SK-N-SH (cell line): ENCODE data around the gene CPLX3. TPM values are rescaled to one million over a fixed set of nuclear protein-coding genes. Genes with fewer than 3 reads are reported as not detected.
A peak's percentile ranks its signal among the peaks of the same experiment; 100 is the strongest.

Source experiments
- CTCF ChIA-PET: fragments of 300-600, 350-600 bp; formaldehyde crosslinking; extraction: SDS; loops from one replicate; lab custom pipeline; 2021; lab: Yijun Ruan, JAX
- POLR2A ChIA-PET: fragments of 350-600 bp; sonication (Branson Sonifier 250); formaldehyde crosslinking; extraction: SDS; loops from one replicate; lab custom pipeline; 2020; ENCODE audit warnings: antibody characterized with exemption, inconsistent platforms; lab: Yijun Ruan, JAX
- DNase-seq: peaks from one replicate; pipeline ENCODE4 v3.0.0; 2012
- H2AFZ ChIP-seq: fragments of 200-600 bp; sonication (generic); 2 replicates; pipeline ENCODE4 v1.8.1; 2016; ENCODE audit warnings: antibody characterized with exemption, mild to moderate bottlenecking, low read depth
- H3F3A ChIP-seq: fragments of 200-600 bp; sonication (generic); replicated peaks from 2 replicates; pipeline ENCODE3; 2016; ENCODE audit warnings: antibody characterized with exemption, mild to moderate bottlenecking; ENCODE audit not compliant: insufficient read depth
- H3K27ac ChIP-seq, 2 experiments: fragments of 200-500 bp in 1 of 2; fragments of 200-600 bp in 1 of 2; sonication (Bioruptor generic) in 1 of 2; sonication (generic), shearing (Covaris generic) in 1 of 2; 2 replicates each; pipeline versions ENCODE4 v1.5.1 to v1.6.1; 2014 to 2016; ENCODE audit warnings: low read depth in 2 of 2, inconsistent platforms in 1 of 2, low read length in 1 of 2, mild to moderate bottlenecking in 1 of 2, mixed read lengths in 1 of 2
- H3K27me3 ChIP-seq: fragments of 200-600 bp; sonication (generic), shearing (Covaris generic); 2 replicates; pipeline ENCODE4 v1.6.1; 2016; ENCODE audit warnings: mixed run types; ENCODE audit not compliant: insufficient read depth
- H3K36me3 ChIP-seq, 2 experiments: fragments of 200-500 bp in 1 of 2; fragments of 200-600 bp in 1 of 2; sonication (Bioruptor generic) in 1 of 2; sonication (generic) in 1 of 2; replicated peaks in 1 of 2; 2 replicates each; pipeline versions ENCODE3 to v1.5.1; 2014 to 2016; ENCODE audit warnings: low read length in 1 of 2, mild to moderate bottlenecking in 1 of 2; ENCODE audit not compliant: insufficient read depth in 2 of 2, control insufficient read depth in 1 of 2
- H3K4me1 ChIP-seq, 2 experiments: fragments of 200-500 bp in 1 of 2; fragments of 200-600 bp in 1 of 2; sonication (Bioruptor generic) in 1 of 2; sonication (generic), shearing (Covaris generic) in 1 of 2; 2 replicates each; pipeline versions ENCODE4 v1.5.1 to v1.6.1; 2014 to 2016; ENCODE audit warnings: low read depth in 1 of 2, low read length in 1 of 2, mixed run types in 1 of 2; ENCODE audit not compliant: insufficient read depth in 2 of 2, control insufficient read depth in 1 of 2
- H3K4me2 ChIP-seq: fragments of 200-600 bp; sonication (generic), shearing (Covaris generic); 2 replicates; pipeline ENCODE4 v1.6.1; 2017; ENCODE audit warnings: mixed run types
- H3K4me3 ChIP-seq, 2 experiments: fragments of 200-500 bp in 1 of 2; fragments of 200-600 bp in 1 of 2; sonication (Bioruptor generic) in 1 of 2; sonication (generic), shearing (Covaris generic) in 1 of 2; 2 replicates each; pipeline versions ENCODE4 v1.5.1 to v1.8.1; 2014 to 2016; ENCODE audit warnings: low read depth in 2 of 2, inconsistent platforms in 1 of 2, low read length in 1 of 2, mild to moderate bottlenecking in 1 of 2, mixed read lengths in 1 of 2, moderate library complexity in 1 of 2
- H3K79me2 ChIP-seq: fragments of 200-600 bp; sonication (generic); 2 replicates; pipeline ENCODE4 v1.8.1; 2017; ENCODE audit warnings: mild to moderate bottlenecking; ENCODE audit not compliant: insufficient read depth
- H3K9ac ChIP-seq: fragments of 200-600 bp; sonication (generic); 2 replicates; pipeline ENCODE4 v1.6.1; 2017; ENCODE audit warnings: mixed run types
- H3K9me2 ChIP-seq: fragments of 200-600 bp; sonication (generic); 2 replicates; pipeline ENCODE4 v1.6.1; 2017; ENCODE audit warnings: mixed run types
- H3K9me3 ChIP-seq: fragments of 200-600 bp; sonication (generic); 2 replicates; pipeline ENCODE4 v1.6.1; 2017; ENCODE audit warnings: mixed run types, mild to moderate bottlenecking, moderate library complexity
- H4K20me1 ChIP-seq: fragments of 200-600 bp; sonication (generic); 2 replicates; pipeline ENCODE4 v1.6.1; 2017; ENCODE audit warnings: mild to moderate bottlenecking, mixed run types; ENCODE audit not compliant: insufficient read depth
- CHD2 ChIP-seq: fragments of 150-350 bp; IDR thresholded peaks from 2 replicates; pipeline ENCODE4 v1.6.1; 2018; ENCODE audit warnings: low read length; ENCODE audit not compliant: partially characterized antibody
- CTCF ChIP-seq: fragments of 200-600 bp; sonication (generic); IDR thresholded peaks from 2 replicates; pipeline ENCODE4 v1.6.1; 2017; ENCODE audit warnings: antibody characterized with exemption, mild to moderate bottlenecking, moderate library complexity
- ELF1 ChIP-seq: IDR thresholded peaks from 2 replicates; pipeline ENCODE4 v1.4.0; 2012
- EZH2phosphoT487 ChIP-seq: fragments of 200-600 bp; sonication (generic); IDR thresholded peaks from 2 replicates; pipeline ENCODE4 v1.6.1; 2017; ENCODE audit warnings: low read depth, mixed run types, mild to moderate bottlenecking, antibody characterized with exemption, moderate library complexity, borderline replicate concordance
- FOSL2 ChIP-seq: IDR thresholded peaks from 2 replicates; pipeline ENCODE4 v1.4.0; 2012; ENCODE audit warnings: low read depth, mild to moderate bottlenecking, moderate library complexity, borderline replicate concordance
- FOXM1 ChIP-seq: IDR thresholded peaks from 2 replicates; pipeline ENCODE4 v1.4.0; 2012; ENCODE audit warnings: low read depth, mild to moderate bottlenecking
- GABPA ChIP-seq: IDR thresholded peaks from 2 replicates; pipeline ENCODE4 v1.4.0; 2012; ENCODE audit warnings: low read depth, mild to moderate bottlenecking
- GATA2 ChIP-seq: sonication (generic); formaldehyde crosslinking; IDR thresholded peaks from 2 replicates; pipeline ENCODE4 v1.5.0; 2020; ENCODE audit warnings: mild to moderate bottlenecking, missing genetic modification reagents
- JUND ChIP-seq: IDR thresholded peaks from 2 replicates; pipeline ENCODE4 v1.4.0; 2012
- MAX ChIP-seq: IDR thresholded peaks from 2 replicates; pipeline ENCODE4 v1.4.0; 2012; ENCODE audit warnings: low read depth
- MEF2A ChIP-seq: IDR thresholded peaks from 2 replicates; pipeline ENCODE4 v1.4.0; 2012; ENCODE audit warnings: low read depth, borderline replicate concordance
- MXI1 ChIP-seq: IDR thresholded peaks from 2 replicates; pipeline ENCODE4 v1.6.1; 2012; ENCODE audit warnings: mild to moderate bottlenecking, low read depth, low read length, improper control_type of control experiment
- NRF1 ChIP-seq: IDR thresholded peaks from 2 replicates; pipeline ENCODE4 v1.6.1; 2012; ENCODE audit warnings: low read depth, mild to moderate bottlenecking, low read length
- POLR2AphosphoS5 ChIP-seq: IDR thresholded peaks from 2 replicates; pipeline ENCODE4 v1.6.1; 2012; ENCODE audit warnings: low read depth, low read length
- SIN3A ChIP-seq: IDR thresholded peaks from 2 replicates; pipeline ENCODE4 v1.6.1; 2012; ENCODE audit warnings: low read depth, mild to moderate bottlenecking, low read length, moderate library complexity, borderline replicate concordance
- SMC3 ChIP-seq: IDR thresholded peaks from 2 replicates; pipeline ENCODE4 v1.6.1; 2012; ENCODE audit warnings: low read depth, low read length, improper control_type of control experiment
- TEAD4 ChIP-seq: IDR thresholded peaks from 2 replicates; pipeline ENCODE4 v1.4.0; 2012; ENCODE audit warnings: mild to moderate bottlenecking, borderline replicate concordance; ENCODE audit not compliant: insufficient read depth
- WGBS: methylation state at CpG from one replicate; pipeline ENCODE4 v1.1.6; 2017; ENCODE audit warnings: low lambda C conversion rate; 5-methylcytosine and 5-hydroxymethylcytosine counted together
- polyA plus RNA-seq, 3 experiments: library from polyadenylated mRNA; depleted of rRNA; stranded (reverse); fragments of >200 nt; gene quantifications; 2 replicates each; pipeline ENCODE4 v1.2.3, GENCODE V29; 2012
- TF ChIP-seq, protein P1 (sequence below): IDR thresholded peaks from 2 replicates; pipeline ENCODE4 v1.4.0; 2012; ENCODE audit warnings: low read depth, borderline replicate concordance
- TF ChIP-seq, protein P2 (sequence below): fragments of 150-350 bp; IDR thresholded peaks from 2 replicates; pipeline ENCODE4 v1.6.1; 2016; ENCODE audit warnings: mild to moderate bottlenecking, low read depth, low read length

Gene CPLX3
- polyA plus RNA-seq, 1 of the 3 experiments (the other 2 are of a cell fraction): not detected

GRCh38 chr15:74857671-74858368 is 31.4 kb downstream of the CPLX3 start:
- Histone ChIP-seq H3K79me2 (peaks cover 72% of the 10 kb centered on the region), H2AFZ (no peak overlapping the region), H3K9ac (no peak overlapping the region), H3K4me1 (peaks cover 0 to 18% of the 10 kb centered on the region in 2 experiments; a peak in 1 of 4 replicates), H3K27ac (peak overlapping the region in 1 of 2 experiments; percentile 3; a peak in 1 of 4 replicates), H3K36me3 (peaks cover 3 to 14% of the 10 kb centered on the region in 2 experiments), H3K9me2 (no peaks in the 10 kb centered on the region), H3F3A (no peaks in the 10 kb centered on the region), H3K4me3 (no peak overlapping the region), H3K27me3 (no peaks in the 10 kb centered on the region), H3K4me2 (no peak overlapping the region), H4K20me1 (peaks cover 16% of the 10 kb centered on the region; the same call in 1 of the 2 replicates), H3K9me3 (no peaks in the 10 kb centered on the region)
- WGBS: 90% methylated on average over 9 of the region's 9 CpGs
- ChIA-PET CTCF (interaction anchor here (0.7 to 3.1 kb wide), 5 partner anchors 11 to 92 kb away, joined by 3 to 16 read pairs (median 5); no protein-coding TSS in a partner anchor), POLR2A (interaction anchor here (0.7 to 1.0 kb wide), 2 partner anchors 12 to 13 kb away, joined by 3 read pairs; no protein-coding TSS in a partner anchor)
- TF ChIP-seq CTCF (no peak), MEF2A (no peak), MXI1 (no peak), FOSL2 (no peak), POLR2AphosphoS5 (no peak), CHD2 (no peak), EZH2phosphoT487 (no peak), GATA2 (CRISPR knock-in tag) (no peak), TEAD4 (no peak), SMC3 (no peak), GABPA (no peak), NRF1 (no peak), JUND (no peak), MAX (no peak), FOXM1 (no peak), SIN3A (no peak), ELF1 (no peak)
- TF ChIP-seq, protein P1, sequence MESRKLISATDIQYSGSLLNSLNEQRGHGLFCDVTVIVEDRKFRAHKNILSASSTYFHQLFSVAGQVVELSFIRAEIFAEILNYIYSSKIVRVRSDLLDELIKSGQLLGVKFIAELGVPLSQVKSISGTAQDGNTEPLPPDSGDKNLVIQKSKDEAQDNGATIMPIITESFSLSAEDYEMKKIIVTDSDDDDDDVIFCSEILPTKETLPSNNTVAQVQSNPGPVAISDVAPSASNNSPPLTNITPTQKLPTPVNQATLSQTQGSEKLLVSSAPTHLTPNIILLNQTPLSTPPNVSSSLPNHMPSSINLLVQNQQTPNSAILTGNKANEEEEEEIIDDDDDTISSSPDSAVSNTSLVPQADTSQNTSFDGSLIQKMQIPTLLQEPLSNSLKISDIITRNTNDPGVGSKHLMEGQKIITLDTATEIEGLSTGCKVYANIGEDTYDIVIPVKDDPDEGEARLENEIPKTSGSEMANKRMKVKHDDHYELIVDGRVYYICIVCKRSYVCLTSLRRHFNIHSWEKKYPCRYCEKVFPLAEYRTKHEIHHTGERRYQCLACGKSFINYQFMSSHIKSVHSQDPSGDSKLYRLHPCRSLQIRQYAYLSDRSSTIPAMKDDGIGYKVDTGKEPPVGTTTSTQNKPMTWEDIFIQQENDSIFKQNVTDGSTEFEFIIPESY: no peak
- TF ChIP-seq, protein P2, sequence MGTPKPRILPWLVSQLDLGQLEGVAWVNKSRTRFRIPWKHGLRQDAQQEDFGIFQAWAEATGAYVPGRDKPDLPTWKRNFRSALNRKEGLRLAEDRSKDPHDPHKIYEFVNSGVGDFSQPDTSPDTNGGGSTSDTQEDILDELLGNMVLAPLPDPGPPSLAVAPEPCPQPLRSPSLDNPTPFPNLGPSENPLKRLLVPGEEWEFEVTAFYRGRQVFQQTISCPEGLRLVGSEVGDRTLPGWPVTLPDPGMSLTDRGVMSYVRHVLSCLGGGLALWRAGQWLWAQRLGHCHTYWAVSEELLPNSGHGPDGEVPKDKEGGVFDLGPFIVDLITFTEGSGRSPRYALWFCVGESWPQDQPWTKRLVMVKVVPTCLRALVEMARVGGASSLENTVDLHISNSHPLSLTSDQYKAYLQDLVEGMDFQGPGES: no peak
- no peak for DNase-seq
